ENCODE results near the gene GRN. TPM values are rescaled to one million over a fixed set of nuclear protein-coding genes. Genes with fewer than 3 reads are reported as not detected.

GRN gene
- polyA plus RNA-seq, 1 of the 3 experiments (the other 2 are of a cell fraction) = 442 TPM

DNA sequence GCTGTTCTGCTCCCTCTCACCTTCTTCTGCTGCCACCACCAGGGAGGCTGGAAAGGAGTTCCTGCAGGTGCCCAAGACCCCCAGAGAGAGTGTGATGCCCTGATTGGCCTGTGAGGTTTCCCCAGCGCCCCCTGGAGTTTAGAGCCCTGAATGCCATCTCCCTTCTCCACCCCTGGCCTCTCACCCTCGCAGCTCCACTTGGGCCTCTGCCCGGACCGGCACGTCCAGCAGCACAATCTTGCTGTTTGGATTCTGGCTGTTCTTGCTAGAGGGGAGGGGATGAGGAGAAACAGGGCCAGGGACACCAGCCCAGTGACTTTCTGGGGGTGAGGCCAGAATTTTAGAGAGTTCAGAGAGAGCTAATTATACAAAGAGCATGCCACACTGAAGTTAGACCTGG lies 31.0 kb downstream of the GRN start:
- 54% methylated on average over 4 of the region's 5 CpGs for WGBS (ENCODE audit: low lambda C conversion rate)
- Histone ChIP-seq H3K79me2 (ENCODE audit: insufficient read depth) (no peaks in the 10 kb centered on the region), H3K4me2 (no peak overlapping the region), H2AFZ (ENCODE audit: low read depth) (no peak overlapping the region), H3K4me1 (ENCODE audit: control insufficient read depth in 1 of 2, insufficient read depth in 2 of 2, low read depth in 1 of 2, low read length in 1 of 2) (no peaks in the 10 kb centered on the region), H3K27ac (ENCODE audit: low read depth in 2 of 2, low read length in 1 of 2) (no peak overlapping the region), H4K20me1 (ENCODE audit: insufficient read depth) (no peaks in the 10 kb centered on the region), H3K9me2 (no peaks in the 10 kb centered on the region), H3K9ac (no peak overlapping the region), H3K9me3 (no peaks in the 10 kb centered on the region), H3K27me3 (ENCODE audit: insufficient read depth) (no peaks in the 10 kb centered on the region), H3K4me3 (ENCODE audit: low read depth in 2 of 2, low read length in 1 of 2) (no peak overlapping the region; a peak in 1 of 4 replicates), H3F3A (replicated peaks; ENCODE audit: insufficient read depth) (no peaks in the 10 kb centered on the region), H3K36me3 (replicated peaks in 1 of 2; ENCODE audit: control insufficient read depth in 1 of 2, insufficient read depth in 2 of 2, low read length in 1 of 2) (no peaks in the 10 kb centered on the region)
- DNase-seq = peak; percentile 81
- CTCF ChIA-PET = interaction anchor here (0.6 to 2.4 kb wide), 10 partner anchors 9 to 118 kb away, joined by 3 to 11 read pairs (median 5); partner anchors contain the start of genes FAM171A2 and GRN
- TF ChIP-seq RCOR1 (IDR thresholded peaks at IDR 0.05; ENCODE audit: low read length) (no peak), CTCF (IDR thresholded peaks at IDR 0.05) (peak; percentile 51), JUND (IDR thresholded peaks at IDR 0.05) (no peak), NRF1 (IDR thresholded peaks at IDR 0.05; ENCODE audit: low read depth, low read length) (no peak), YY1 (IDR thresholded peaks at IDR 0.05; ENCODE audit: low read depth) (no peak), SIN3A (IDR thresholded peaks at IDR 0.05; ENCODE audit: borderline replicate concordance, low read depth, low read length) (no peak), EZH2phosphoT487 (IDR thresholded peaks at IDR 0.05; ENCODE audit: borderline replicate concordance, low read depth) (no peak)
- TF ChIP-seq, protein P1, sequence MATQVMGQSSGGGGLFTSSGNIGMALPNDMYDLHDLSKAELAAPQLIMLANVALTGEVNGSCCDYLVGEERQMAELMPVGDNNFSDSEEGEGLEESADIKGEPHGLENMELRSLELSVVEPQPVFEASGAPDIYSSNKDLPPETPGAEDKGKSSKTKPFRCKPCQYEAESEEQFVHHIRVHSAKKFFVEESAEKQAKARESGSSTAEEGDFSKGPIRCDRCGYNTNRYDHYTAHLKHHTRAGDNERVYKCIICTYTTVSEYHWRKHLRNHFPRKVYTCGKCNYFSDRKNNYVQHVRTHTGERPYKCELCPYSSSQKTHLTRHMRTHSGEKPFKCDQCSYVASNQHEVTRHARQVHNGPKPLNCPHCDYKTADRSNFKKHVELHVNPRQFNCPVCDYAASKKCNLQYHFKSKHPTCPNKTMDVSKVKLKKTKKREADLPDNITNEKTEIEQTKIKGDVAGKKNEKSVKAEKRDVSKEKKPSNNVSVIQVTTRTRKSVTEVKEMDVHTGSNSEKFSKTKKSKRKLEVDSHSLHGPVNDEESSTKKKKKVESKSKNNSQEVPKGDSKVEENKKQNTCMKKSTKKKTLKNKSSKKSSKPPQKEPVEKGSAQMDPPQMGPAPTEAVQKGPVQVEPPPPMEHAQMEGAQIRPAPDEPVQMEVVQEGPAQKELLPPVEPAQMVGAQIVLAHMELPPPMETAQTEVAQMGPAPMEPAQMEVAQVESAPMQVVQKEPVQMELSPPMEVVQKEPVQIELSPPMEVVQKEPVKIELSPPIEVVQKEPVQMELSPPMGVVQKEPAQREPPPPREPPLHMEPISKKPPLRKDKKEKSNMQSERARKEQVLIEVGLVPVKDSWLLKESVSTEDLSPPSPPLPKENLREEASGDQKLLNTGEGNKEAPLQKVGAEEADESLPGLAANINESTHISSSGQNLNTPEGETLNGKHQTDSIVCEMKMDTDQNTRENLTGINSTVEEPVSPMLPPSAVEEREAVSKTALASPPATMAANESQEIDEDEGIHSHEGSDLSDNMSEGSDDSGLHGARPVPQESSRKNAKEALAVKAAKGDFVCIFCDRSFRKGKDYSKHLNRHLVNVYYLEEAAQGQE (IDR thresholded peaks at IDR 0.05; ENCODE audit: low read depth, low read length) = no peak
- POLR2A ChIA-PET = no interaction called here

DNA sequence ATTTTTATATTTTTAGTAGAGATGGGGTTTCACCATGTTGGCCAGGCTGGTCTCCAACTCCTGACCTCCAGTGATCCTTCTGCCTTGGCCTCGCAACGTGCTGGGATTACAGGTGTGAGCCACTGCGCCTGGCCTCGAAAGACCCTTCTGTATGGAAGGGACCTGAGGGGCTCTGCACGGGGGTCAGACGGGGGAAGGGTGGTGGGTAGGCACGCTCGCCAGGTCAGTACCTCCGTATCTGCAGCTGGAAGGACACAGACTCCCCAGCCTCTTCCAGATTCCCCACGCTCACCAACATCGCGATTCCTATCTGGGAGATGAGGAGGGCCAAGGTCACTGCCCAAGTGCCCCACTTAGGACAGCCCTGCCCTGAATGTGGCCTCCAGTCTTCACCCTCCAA lies 31.7 kb downstream of the GRN start:
- Histone ChIP-seq H3K9me2 (no peaks in the 10 kb centered on the region), H3K27ac (ENCODE audit: low read depth in 2 of 2, low read length in 1 of 2) (no peak overlapping the region), H3K9me3 (no peaks in the 10 kb centered on the region), H3K4me1 (ENCODE audit: control insufficient read depth in 1 of 2, insufficient read depth in 2 of 2, low read depth in 1 of 2, low read length in 1 of 2) (no peaks in the 10 kb centered on the region), H3K9ac (no peak overlapping the region), H4K20me1 (ENCODE audit: insufficient read depth) (no peaks in the 10 kb centered on the region), H3K79me2 (ENCODE audit: insufficient read depth) (no peaks in the 10 kb centered on the region), H3K27me3 (ENCODE audit: insufficient read depth) (no peaks in the 10 kb centered on the region), H2AFZ (ENCODE audit: low read depth) (no peak overlapping the region), H3F3A (replicated peaks; ENCODE audit: insufficient read depth) (no peaks in the 10 kb centered on the region), H3K36me3 (replicated peaks in 1 of 2; ENCODE audit: control insufficient read depth in 1 of 2, insufficient read depth in 2 of 2, low read length in 1 of 2) (no peaks in the 10 kb centered on the region), H3K4me3 (ENCODE audit: low read depth in 2 of 2, low read length in 1 of 2) (no peak overlapping the region), H3K4me2 (no peak overlapping the region)
- 82% methylated on average over 12 of the region's 12 CpGs for WGBS (ENCODE audit: low lambda C conversion rate)
- DNase-seq = no peak
- ChIA-PET CTCF (interaction anchor here (0.6 to 2.4 kb wide), 7 partner anchors 9 to 117 kb away, joined by 3 to 11 read pairs (median 7); partner anchors contain the start of gene FAM171A2), POLR2A (no interaction called here)
- no peak for TF ChIP-seq RFX5 (IDR thresholded peaks at IDR 0.05; ENCODE audit: low read length)

Data from SK-N-SH (cell line).